Raji (cell line): ENCODE data around the gene MAN1A1.

ENCODE experiments used
- POLR2A ChIP-seq: IDR thresholded peaks from 2 replicates; pipeline ENCODE4 v1.6.1; 2011; ENCODE audit warnings: low read depth, low read length, control low read depth; ENCODE audit not compliant: insufficient read depth

MAN1A1 gene

DNA sequence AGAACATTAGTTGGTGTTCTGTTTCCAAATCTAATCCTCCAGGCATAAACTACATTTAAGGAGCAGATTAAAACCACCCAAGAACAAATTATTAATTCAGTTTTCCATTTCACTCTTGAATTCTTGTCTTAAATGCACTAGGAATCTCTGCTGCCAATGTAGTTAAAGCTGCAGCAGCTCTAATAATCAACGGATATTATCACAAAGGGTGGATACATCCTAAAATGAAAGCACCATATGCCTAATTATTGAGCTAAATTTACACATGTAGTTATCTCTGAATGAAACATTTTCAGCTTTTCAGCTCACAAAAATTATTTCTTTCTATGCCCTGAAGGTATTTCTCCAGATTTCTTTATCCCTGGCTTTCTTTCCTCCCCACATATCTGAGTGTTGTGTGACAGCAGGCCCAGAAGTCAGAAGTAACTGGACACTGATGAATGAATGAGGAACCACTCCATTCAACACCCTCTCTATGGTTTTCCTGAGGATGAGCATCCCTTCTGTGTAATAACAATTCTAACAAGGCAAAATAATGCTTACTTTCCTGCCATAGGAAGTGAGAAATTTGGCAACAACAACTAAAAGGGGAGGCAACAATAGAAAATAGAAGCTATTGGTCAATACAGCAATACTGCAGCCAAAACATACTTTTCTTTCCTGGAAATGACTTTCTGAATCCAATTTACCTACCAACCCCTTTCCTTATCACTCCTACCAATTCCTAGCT lies 14.9 kb downstream of the MAN1A1 start:
- TF ChIP-seq POLR2A = no peak

DNA sequence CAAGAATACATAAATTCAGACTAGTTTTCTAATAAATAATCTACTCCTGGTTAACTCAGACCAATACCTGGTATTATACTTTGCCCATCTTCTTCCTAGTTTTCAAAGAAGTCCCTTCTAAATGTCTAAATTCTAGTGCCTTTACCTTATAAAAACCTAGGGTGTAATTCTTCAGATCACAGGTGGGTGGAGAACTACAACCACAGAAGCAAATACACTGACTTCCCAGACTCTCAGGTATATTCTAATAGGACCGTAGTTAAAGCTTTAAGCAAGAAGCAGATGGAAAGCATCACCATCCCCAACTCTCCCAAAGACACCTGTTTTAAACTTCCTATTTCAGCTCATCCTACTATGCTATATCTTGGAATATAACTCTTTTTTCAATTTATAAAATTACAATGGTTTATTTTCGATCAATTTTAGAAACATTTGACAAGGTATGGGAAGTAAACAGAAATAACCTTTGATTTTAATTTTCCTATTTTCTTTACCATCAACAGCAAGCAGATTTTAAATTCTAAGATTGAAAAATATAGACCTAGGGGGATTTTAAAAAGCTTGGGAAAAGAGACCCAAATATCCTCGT lies 15.8 kb downstream of the MAN1A1 start:
- TF ChIP-seq POLR2A = no peak

DNA sequence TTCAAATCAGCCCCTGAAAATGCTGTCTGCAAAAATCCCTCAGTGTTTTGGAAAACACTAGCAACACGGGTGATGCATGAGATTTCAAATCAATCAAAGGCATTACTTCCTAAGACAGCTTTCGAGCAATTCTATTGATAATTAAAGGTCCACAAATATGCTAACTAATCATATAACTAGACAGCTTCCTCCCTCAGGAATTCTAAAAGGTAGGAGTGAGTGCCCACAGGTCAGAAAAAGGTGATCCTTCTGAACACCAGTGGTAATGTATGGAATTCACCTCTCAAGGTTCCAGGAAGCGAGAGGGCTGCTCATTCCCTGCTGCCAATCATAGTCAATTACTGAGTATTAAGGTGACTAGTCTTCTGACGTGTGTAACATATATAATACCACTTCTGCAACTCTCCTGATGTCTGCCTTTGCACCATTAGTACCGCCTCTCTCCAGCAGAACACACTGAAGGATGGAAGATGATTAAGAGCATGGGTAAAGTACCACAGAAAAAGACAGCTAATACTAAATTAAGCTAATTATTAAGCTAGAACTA lies 16.4 kb downstream of the MAN1A1 start:
- no peak for TF ChIP-seq POLR2A

- TF ChIP-seq POLR2A = no peak
Observed at GRCh38 chr6:119331663-119332286, 17.8 kb downstream of the MAN1A1 start.

DNA sequence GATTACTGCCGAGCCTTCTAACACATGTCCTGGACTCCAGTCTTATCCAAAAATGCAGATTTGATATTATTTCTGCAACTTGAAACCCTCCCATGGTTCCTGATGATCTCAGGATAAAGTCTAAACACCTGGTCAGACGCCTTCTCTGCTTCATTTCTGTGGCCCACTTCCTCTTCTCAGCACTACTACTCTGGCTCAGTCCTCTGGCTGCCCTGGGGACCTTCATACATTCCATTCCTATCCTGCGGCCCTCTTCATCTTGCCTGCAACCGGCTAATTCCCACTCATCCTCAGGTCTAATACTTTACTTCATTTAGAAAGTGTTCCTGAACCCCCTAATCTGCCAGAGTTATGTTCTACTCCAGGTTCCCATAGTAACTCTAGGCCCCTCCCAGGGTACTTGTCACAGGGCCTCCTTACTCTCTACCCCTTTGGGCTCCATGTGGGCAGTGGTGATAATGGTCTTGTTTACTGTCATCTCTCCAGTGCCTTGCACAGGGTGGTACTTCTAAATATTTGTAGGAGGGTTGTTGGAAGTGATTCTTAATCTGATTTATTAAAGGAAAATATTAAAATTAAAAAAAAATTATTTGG lies 18.9 kb downstream of the MAN1A1 start:
- no peak for TF ChIP-seq POLR2A

DNA sequence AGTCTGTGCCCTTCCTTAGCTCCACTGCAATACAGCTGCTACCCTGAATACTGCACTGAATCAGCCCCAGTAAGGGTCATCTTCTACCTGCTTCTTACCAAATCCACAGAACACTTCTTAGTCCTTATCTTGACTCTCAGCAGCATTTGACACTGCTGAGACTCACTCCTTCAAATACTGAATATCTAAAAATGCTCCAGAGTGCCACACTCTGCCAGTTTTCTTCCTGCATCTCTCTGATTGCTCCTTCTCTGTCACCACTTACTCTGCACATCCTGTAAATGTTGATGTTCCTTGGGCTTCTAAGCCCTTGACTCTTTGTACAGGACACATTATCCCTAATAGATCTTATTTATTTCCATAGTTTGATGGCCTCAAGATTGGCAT lies 19.8 kb downstream of the MAN1A1 start:
- TF ChIP-seq POLR2A = no peak

GRCh38 chr6:119328892-119329793 lies 20.4 kb downstream of the MAN1A1 start:
- TF ChIP-seq POLR2A = no peak

- no peak for TF ChIP-seq POLR2A
Observed at GRCh38 chr6:119328254-119328653, 21.3 kb downstream of the MAN1A1 start.

DNA sequence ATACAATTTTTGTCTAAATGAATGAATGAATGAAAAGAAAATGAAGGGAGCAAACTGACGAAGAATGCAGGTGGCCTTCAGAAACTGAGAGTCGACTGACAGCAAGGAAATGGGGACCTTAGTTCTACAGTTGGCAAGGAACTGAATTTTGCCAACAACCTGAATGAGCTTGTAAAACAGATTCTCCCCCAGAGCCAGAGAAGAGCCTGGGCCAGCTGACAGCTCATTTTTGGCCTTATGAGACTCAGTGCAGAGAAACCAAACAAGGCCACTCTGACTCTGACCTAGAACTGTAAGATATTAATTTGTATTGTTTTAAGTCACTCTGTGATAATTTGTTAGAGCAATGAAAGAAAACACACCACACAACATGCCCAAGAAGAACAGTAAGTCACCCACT lies 21.8 kb downstream of the MAN1A1 start:
- no peak for TF ChIP-seq POLR2A

GRCh38 chr6:119326291-119327005 lies 23.1 kb downstream of the MAN1A1 start:
- no peak for TF ChIP-seq POLR2A

DNA sequence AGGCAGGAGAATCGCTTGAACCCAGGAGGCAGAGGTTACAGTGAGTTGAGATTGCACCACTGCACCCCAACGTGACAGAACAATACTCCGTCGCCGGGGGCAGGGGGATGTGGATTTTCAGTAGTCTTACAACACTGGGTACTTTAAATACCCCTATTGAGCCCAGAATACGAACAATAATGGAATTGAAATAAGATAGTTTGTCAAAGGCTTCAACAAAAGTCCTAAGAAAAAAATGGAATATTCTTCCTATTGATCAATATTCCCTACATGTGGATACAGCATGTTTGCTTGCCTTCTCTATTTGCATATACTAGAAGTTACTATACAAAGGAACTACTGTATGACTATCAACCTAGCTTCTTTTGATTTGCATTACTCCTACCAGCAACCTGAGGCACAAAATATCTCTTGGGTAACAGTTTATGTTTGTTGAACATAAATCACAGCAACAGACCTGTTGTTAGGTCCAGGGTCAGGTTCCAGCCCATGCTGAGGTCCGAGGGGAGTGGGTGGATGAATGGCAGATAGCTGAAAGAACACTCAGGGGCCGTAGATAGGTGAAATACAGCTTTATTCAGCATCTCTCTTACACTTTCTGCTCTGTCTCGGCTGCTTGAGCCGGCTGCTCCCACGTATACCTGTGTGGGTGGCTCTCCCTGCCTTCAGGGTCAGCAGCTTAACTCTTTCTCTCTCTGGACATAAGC lies 23.8 kb downstream of the MAN1A1 start:
- no peak for TF ChIP-seq POLR2A

DNA sequence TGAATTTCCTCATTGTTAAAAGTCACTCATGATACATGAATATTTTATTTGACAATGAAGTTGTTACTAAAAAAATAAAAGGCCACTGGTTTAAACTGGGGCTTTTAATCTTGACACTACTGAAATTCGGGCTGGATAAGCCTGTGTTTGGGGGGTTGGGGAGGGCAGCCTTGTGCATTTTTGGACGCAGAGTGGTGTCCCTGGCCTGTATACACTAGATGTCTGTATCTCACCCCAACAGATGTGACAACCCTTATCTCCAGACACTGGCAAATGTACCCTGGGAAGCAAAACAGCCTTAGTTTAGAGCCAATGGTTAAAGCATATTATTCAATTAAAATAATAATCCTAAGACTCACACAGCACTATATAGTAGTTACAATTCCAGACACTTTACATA lies 24.8 kb downstream of the MAN1A1 start:
- no peak for TF ChIP-seq POLR2A

DNA sequence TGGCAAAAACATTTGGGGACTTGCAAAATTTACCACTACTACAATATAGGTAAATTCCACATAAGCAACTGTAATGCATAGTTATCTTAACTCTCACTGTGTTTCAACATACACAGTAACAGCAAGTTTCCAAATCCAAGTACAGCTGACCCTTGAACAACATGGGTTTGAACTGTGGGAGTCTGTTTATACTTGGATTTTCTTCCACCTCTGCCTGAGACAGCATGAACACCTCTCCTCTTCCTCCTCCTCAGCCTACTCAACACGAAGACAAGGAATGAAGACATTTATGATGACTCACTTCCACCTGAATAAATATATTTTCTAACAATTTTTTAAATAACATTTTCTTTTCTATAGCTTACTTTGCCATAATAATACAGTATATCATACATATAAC lies 25.6 kb downstream of the MAN1A1 start:
- TF ChIP-seq POLR2A = no peak

- TF ChIP-seq POLR2A = no peak
Observed at GRCh38 chr6:119323478-119323877, 26.1 kb downstream of the MAN1A1 start.
